ENCODE measurements around the gene STPG4.

The STPG4 gene

DNA sequence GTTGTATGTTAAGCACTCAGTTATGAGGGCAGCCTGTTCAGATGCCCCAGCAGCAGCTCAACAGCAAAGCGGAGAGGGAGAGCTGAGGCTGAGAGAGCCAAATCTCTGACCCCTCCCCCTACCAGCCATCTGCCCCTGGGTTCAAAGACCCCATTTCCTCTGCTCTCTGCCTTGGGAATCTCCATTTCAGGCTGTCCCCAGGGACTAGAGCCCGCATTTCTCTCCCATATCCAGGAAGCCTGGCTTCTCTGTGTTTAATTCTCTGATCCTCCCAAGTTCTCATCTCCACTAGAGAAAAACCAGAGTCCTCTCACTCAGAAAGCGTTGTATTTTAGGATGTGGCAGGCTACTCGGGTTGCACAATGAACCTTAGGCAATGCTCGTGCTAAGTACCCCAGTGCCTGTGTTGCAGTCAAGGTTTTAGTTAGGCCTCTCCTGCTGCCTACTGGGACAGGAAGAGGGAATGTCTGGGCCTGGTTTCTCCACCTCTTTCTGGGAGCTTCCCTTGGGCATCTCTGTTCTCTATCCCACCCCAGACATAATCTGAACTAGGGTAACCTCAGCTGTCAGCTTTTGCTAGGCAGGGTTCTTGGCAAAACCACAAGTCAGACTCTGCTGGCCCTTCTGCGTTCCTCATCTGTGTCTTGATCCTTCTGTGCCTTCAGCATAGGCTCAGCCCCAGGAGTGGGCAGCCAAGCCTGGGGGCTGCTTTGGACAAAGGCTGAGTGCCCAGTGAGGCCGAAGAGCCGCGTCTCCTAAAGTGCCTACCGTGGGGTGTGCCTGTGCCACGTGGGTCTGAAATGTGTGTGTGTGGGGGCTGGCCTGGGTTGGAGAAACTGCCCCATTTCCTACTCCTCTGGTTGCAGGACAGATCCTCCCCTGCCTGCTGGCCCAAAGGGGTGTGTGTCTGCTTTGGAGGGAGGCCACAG is 96.8 kb downstream of the STPG4 start:
- Histone ChIP-seq H3K79me2 (ENCODE audit: insufficient read depth, low read depth) (no peaks in the 10 kb centered on the region), H3K4me3 (IDR thresholded peaks at IDR 0.05; ENCODE audit: insufficient read depth, low read depth, low read length) (no peak overlapping the region), H3K9ac (no peak overlapping the region), H3K4me2 (no peak overlapping the region), H4K20me1 (ENCODE audit: insufficient read depth) (no peaks in the 10 kb centered on the region), H3K36me3 (ENCODE audit: insufficient read depth) (no peaks in the 10 kb centered on the region), H3K27me3 (ENCODE audit: insufficient read depth, low read depth) (no peaks in the 10 kb centered on the region), H2AFZ (ENCODE audit: low read depth) (no peak overlapping the region), H3K27ac (no peak overlapping the region), H3K4me1 (ENCODE audit: low read depth, poor library complexity, severe bottlenecking) (no peaks in the 10 kb centered on the region)
- TF ChIP-seq, protein P1, sequence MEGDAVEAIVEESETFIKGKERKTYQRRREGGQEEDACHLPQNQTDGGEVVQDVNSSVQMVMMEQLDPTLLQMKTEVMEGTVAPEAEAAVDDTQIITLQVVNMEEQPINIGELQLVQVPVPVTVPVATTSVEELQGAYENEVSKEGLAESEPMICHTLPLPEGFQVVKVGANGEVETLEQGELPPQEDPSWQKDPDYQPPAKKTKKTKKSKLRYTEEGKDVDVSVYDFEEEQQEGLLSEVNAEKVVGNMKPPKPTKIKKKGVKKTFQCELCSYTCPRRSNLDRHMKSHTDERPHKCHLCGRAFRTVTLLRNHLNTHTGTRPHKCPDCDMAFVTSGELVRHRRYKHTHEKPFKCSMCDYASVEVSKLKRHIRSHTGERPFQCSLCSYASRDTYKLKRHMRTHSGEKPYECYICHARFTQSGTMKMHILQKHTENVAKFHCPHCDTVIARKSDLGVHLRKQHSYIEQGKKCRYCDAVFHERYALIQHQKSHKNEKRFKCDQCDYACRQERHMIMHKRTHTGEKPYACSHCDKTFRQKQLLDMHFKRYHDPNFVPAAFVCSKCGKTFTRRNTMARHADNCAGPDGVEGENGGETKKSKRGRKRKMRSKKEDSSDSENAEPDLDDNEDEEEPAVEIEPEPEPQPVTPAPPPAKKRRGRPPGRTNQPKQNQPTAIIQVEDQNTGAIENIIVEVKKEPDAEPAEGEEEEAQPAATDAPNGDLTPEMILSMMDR (conservative IDR thresholded peaks at IDR 0.05; ENCODE audit: low read depth, low read length) = no peak

DNA sequence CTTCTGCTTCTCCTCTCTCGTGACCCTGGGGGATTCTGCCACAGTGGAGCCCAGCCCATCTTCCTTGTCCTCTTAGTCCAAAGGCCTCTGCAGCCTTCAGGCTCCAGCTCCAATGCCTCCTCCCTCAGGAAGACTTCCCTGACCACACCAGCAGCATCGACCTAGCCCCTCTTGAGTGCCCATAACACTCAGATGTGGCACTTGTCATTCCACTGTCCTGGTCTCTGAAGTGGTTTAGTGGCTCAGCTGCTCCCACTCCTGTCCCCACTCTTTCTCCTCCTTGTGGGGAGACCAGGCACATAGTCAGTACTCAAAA is 97.5 kb downstream of the STPG4 start:
- no peaks in the 10 kb centered on the region for H3K4me1 ChIP-seq (ENCODE audit: low read depth, poor library complexity, severe bottlenecking)
- no peaks in the 10 kb centered on the region for H3K79me2 ChIP-seq (ENCODE audit: insufficient read depth, low read depth)
- TF ChIP-seq, protein P1 (conservative IDR thresholded peaks at IDR 0.05; ENCODE audit: low read depth, low read length) = no peak
- no peaks in the 10 kb centered on the region for H3K27me3 ChIP-seq (ENCODE audit: insufficient read depth, low read depth)
- H3K27ac ChIP-seq = no peak overlapping the region
- no peaks in the 10 kb centered on the region for H3K36me3 ChIP-seq (ENCODE audit: insufficient read depth)
- no peaks in the 10 kb centered on the region for H4K20me1 ChIP-seq (ENCODE audit: insufficient read depth)
- H2AFZ ChIP-seq (ENCODE audit: low read depth) = no peak overlapping the region
- H3K9ac ChIP-seq = no peak overlapping the region
- no peak overlapping the region for H3K4me2 ChIP-seq
- no peak overlapping the region for H3K4me3 ChIP-seq (IDR thresholded peaks at IDR 0.05; ENCODE audit: insufficient read depth, low read depth, low read length)

DNA sequence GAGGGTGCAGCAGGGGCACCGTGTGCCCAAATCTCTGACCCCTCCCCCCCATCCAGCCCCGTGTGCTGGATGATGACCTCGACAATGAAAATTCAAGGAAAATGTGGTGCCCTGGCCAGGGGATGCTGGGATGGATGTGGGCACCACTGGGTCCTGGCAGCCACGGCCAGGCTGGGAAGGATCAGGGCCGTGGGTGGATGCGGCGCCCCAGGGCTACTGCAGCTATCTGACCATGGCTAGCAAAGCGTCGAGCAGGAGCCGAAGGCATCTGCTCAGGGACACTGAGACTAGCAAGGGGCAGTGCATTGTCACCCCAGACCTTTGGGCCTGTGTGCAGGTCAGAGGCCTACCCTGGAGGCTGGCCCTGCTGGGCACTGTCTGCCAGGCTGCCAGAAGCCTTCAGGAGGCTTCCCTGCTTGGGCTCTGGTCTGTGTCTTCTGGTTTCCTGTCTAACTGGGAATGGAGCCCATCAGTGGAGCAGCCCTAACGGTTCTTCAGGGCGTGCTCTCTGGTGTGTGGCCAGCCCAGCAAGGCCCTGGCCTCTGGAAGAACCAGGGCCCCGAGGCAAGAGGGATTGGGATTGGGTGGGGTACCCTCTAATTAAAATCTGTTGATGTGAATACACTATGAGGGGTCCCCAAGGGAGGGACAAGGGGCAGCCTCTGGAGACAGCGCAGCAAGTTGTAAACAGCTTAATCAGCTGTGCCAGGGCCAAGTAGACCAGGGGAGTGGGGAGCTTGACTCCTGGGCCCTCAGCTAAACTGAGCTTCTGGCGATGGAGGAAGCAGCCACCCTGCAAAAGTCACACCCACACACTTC is 98.0 kb downstream of the STPG4 start:
- H3K9ac ChIP-seq = no peak overlapping the region
- H3K4me2 ChIP-seq = no peak overlapping the region
- H3K27ac ChIP-seq = no peak overlapping the region
- no peaks in the 10 kb centered on the region for H3K27me3 ChIP-seq (ENCODE audit: insufficient read depth, low read depth)
- TF ChIP-seq, protein P1 (conservative IDR thresholded peaks at IDR 0.05; ENCODE audit: low read depth, low read length) = no peak
- H3K79me2 ChIP-seq (ENCODE audit: insufficient read depth, low read depth) = no peaks in the 10 kb centered on the region
- H4K20me1 ChIP-seq (ENCODE audit: insufficient read depth) = no peaks in the 10 kb centered on the region
- no peaks in the 10 kb centered on the region for H3K36me3 ChIP-seq (ENCODE audit: insufficient read depth)
- no peak overlapping the region for H3K4me3 ChIP-seq (IDR thresholded peaks at IDR 0.05; ENCODE audit: insufficient read depth, low read depth, low read length)
- no peak overlapping the region for H2AFZ ChIP-seq (ENCODE audit: low read depth)
- no peaks in the 10 kb centered on the region for H3K4me1 ChIP-seq (ENCODE audit: low read depth, poor library complexity, severe bottlenecking)

DNA sequence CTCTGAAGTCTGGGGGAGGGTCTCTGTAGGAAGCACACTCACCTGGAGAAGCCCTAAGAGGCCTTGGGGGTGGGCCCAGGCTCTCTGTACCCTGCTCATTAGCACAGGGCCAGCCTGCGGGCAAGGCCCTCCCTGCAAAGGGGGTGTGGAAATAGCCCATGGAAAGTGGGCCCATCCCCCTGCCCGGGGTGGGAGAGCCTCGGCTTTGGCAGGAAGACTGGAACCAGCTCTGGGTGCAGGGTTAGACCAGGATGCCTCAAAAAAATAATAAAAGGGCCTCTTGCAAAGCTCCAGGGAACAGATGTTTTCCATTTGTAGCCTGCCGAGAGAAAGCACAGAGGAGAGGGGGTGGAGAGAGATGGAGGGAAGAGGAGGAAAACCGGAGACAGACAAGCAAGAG is 98.7 kb downstream of the STPG4 start:
- no peaks in the 10 kb centered on the region for H3K79me2 ChIP-seq (ENCODE audit: insufficient read depth, low read depth)
- no peak overlapping the region for H3K4me2 ChIP-seq
- no peak overlapping the region for H3K4me3 ChIP-seq (IDR thresholded peaks at IDR 0.05; ENCODE audit: insufficient read depth, low read depth, low read length)
- no peaks in the 10 kb centered on the region for H3K36me3 ChIP-seq (ENCODE audit: insufficient read depth)
- H4K20me1 ChIP-seq (ENCODE audit: insufficient read depth) = no peaks in the 10 kb centered on the region
- H3K27me3 ChIP-seq (ENCODE audit: insufficient read depth, low read depth) = no peaks in the 10 kb centered on the region
- TF ChIP-seq, protein P1 (conservative IDR thresholded peaks at IDR 0.05; ENCODE audit: low read depth, low read length) = no peak
- no peaks in the 10 kb centered on the region for H3K4me1 ChIP-seq (ENCODE audit: low read depth, poor library complexity, severe bottlenecking)
- no peak overlapping the region for H2AFZ ChIP-seq (ENCODE audit: low read depth)
- no peak overlapping the region for H3K27ac ChIP-seq
- no peak overlapping the region for H3K9ac ChIP-seq

Data from KMS-11 (cell line).